A673 (cell line): ENCODE data around the gene HECTD4. TPM values are rescaled to one million over a fixed set of nuclear protein-coding genes. Genes with fewer than 3 reads are reported as not detected.

Source experiments
- BruUV-seq: library from RNA; stranded (reverse); fragments of 400-500 nt; replicated peaks from 2 replicates; lab custom pipeline; 2021; lab: Mats Ljungman, UMichigan
- CTCF ChIA-PET: fragments of 300-600 bp; sonication (Branson Sonifier 250); formaldehyde crosslinking; loops from one replicate; lab custom pipeline; 2022; ENCODE audit warnings: antibody characterized with exemption; lab: Charles Lee
- POLR2A ChIA-PET: fragments of 300-600 bp; sonication (Branson Sonifier 250); formaldehyde crosslinking; loops from one replicate; lab custom pipeline; 2022; ENCODE audit warnings: antibody characterized with exemption; ENCODE audit not compliant: low non-redundant PET; lab: Charles Lee
- DNase-seq: peaks from one replicate; pipeline ENCODE4 v3.0.0-alpha.2; 2015; ENCODE audit warnings: low spot score
- H3K27ac ChIP-seq: fragments of 200-600 bp; sonication (generic); 2 replicates; pipeline ENCODE4 v1.5.1; 2016; ENCODE audit warnings: mixed run types, low read depth, mild to moderate bottlenecking, mixed read lengths, antibody characterized with exemption, low read length; ENCODE audit not compliant: poor library complexity, severe bottlenecking
- H3K27me3 ChIP-seq: fragments of 200-600 bp; sonication (generic); replicated peaks from 2 replicates; pipeline ENCODE4 v1.6.1; 2017; ENCODE audit warnings: mixed run types, low read depth, mild to moderate bottlenecking, mixed read lengths, antibody characterized with exemption, low read length; ENCODE audit not compliant: insufficient read depth, poor library complexity
- H3K36me3 ChIP-seq: fragments of 200-600 bp; sonication (generic); 2 replicates; pipeline ENCODE4 v1.6.1; 2016; ENCODE audit warnings: mixed run types, mild to moderate bottlenecking, mixed read lengths, antibody characterized with exemption, low read length; ENCODE audit not compliant: insufficient read depth, poor library complexity, severe bottlenecking
- H3K4me1 ChIP-seq: fragments of 200-600 bp; sonication (generic); 2 replicates; pipeline ENCODE4 v1.6.1; 2017; ENCODE audit warnings: mixed run types, mild to moderate bottlenecking, mixed read lengths, antibody characterized with exemption, low read length; ENCODE audit not compliant: insufficient read depth, poor library complexity, severe bottlenecking
- H3K4me3 ChIP-seq: fragments of 200-600 bp; sonication (generic); 2 replicates; pipeline ENCODE4 v1.5.1; 2016; ENCODE audit warnings: low read depth, mixed run types, mild to moderate bottlenecking, mixed read lengths, low read length; ENCODE audit not compliant: poor library complexity, severe bottlenecking
- H3K9me3 ChIP-seq: fragments of 200-600 bp; sonication (generic); 2 replicates; pipeline ENCODE4 v1.6.1; 2016; ENCODE audit warnings: mixed run types, low read depth, mild to moderate bottlenecking, mixed read lengths, antibody characterized with exemption, low read length; ENCODE audit not compliant: poor library complexity, severe bottlenecking
- CTCF ChIP-seq: fragments of 300-800, 200-600 bp; sonication (generic); conservative IDR thresholded peaks from 2 replicates; pipeline ENCODE4 v1.5.1; 2017; ENCODE audit warnings: low read depth, mild to moderate bottlenecking, antibody characterized with exemption, low read length, moderate library complexity, mixed read lengths
- EZH2 ChIP-seq: fragments of 200-600 bp; sonication (generic); IDR thresholded peaks from 2 replicates; pipeline ENCODE4 v1.6.1; 2017; ENCODE audit warnings: borderline replicate concordance, low read depth, mild to moderate bottlenecking, mixed read lengths, antibody characterized with exemption, low read length; ENCODE audit not compliant: poor library complexity, severe bottlenecking
- intact Hi-C: fragments of 100-400 bp; cut with micrococcal nuclease; formaldehyde crosslinking; loops from one replicate; pipeline ENCODE4 v1.10.0; 2022; ENCODE audit not compliant: unreplicated experiment
- total RNA-seq: library from RNA; stranded (reverse); gene quantifications from 2 replicates; pipeline ENCODE4 v1.2.3, GENCODE V29; 2021

HECTD4 gene
- total RNA-seq, 1 experiment from 2014 or later: 52.1 TPM

- intact Hi-C loops: no loop called here
- Histone ChIP-seq H3K27me3 (no peaks in the 10 kb centered on the region), H3K36me3 (peaks cover 3% of the 10 kb centered on the region), H3K4me1 (no peaks in the 10 kb centered on the region), H3K9me3 (no peaks in the 10 kb centered on the region), H3K4me3 (no peak overlapping the region), H3K27ac (no peak overlapping the region)
- TF ChIP-seq CTCF: no peak
- TF ChIP-seq EZH2: no peak
- ChIA-PET POLR2A (interaction anchor here (0.5 kb wide), 1 partner anchor 223 kb away, joined by 18 read pairs; no protein-coding TSS in a partner anchor), CTCF (interaction anchor here (0.5 kb wide), 1 partner anchor 482 kb away, joined by 4 read pairs; no protein-coding TSS in a partner anchor)
- BruUV-seq: no TSS peak
- no peak for DNase-seq
These were observed 214.3 kb downstream of the HECTD4 start for GRCh38 chr12:112167718-112168525.

GRCh38 chr12:112167031-112167461 is 215.2 kb downstream of the HECTD4 start:
- ChIA-PET CTCF (interaction anchor here (0.5 kb wide), 1 partner anchor 483 kb away, joined by 4 read pairs; no protein-coding TSS in a partner anchor), POLR2A (interaction anchor here (0.5 kb wide), 1 partner anchor 222 kb away, joined by 18 read pairs; no protein-coding TSS in a partner anchor)
- Histone ChIP-seq H3K36me3 (peaks cover 3% of the 10 kb centered on the region), H3K27me3 (no peaks in the 10 kb centered on the region), H3K4me3 (no peak overlapping the region), H3K4me1 (no peaks in the 10 kb centered on the region), H3K9me3 (no peaks in the 10 kb centered on the region), H3K27ac (no peak overlapping the region)
- no peak for DNase-seq
- TF ChIP-seq CTCF: no peak
- no peak for TF ChIP-seq EZH2
- no TSS peak for BruUV-seq
- intact Hi-C loops: no loop called here

- Histone ChIP-seq H3K4me1 (no peaks in the 10 kb centered on the region), H3K27me3 (no peaks in the 10 kb centered on the region), H3K36me3 (peaks cover 3% of the 10 kb centered on the region), H3K4me3 (no peak overlapping the region), H3K9me3 (no peaks in the 10 kb centered on the region), H3K27ac (no peak overlapping the region)
- intact Hi-C loops: no loop called here
- no TSS peak for BruUV-seq
- no peak for DNase-seq
- CTCF ChIA-PET: no interaction called here
- POLR2A ChIA-PET: no interaction called here
- TF ChIP-seq CTCF (no peak), EZH2 (no peak)
These were observed 215.9 kb downstream of the HECTD4 start for GRCh38 chr12:112166051-112167015.
